GM18499 (cell line): Measurements from ENCODE around the gene UNC5C.
A peak's percentile ranks its signal among the peaks of the same experiment; 100 is the strongest.

Experiments used
- ATAC-seq: cut with Tn5 transposase; IDR thresholded peaks from one replicate; pipeline ENCODE4 v1.9.1; 2021; ENCODE audit warnings: moderate number of reproducible peaks; ENCODE audit not compliant: insufficient read depth, unreplicated experiment

UNC5C gene

DNA sequence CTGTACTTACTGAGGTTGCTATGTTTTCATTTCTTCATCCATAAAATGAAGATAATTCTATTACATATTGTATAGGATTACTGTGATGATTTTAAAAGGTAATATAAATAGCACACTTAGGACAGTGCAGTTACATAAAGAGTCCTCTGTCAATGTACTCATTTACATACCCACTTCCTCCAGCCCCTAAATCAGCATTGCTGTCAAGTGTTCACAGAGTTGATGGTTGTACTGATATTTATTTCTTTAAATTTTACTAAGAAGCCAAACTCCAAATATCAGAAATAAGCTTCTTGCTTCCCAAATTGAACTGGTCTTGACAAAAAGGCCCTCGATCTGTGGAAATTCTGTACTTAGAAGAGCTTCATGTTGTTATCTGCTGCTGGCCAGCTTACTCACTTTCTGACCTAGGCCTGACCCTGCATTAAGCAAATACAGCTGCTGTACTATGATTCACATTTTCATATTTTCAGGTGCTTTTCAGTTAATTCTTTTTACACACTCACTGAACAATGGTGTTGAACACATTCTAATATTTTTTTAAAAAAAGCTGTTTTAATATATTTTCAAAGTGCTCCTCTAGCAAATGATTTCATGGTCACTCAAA lies 259.6 kb downstream of the UNC5C start:
- ATAC-seq, result peak; percentile 84

DNA sequence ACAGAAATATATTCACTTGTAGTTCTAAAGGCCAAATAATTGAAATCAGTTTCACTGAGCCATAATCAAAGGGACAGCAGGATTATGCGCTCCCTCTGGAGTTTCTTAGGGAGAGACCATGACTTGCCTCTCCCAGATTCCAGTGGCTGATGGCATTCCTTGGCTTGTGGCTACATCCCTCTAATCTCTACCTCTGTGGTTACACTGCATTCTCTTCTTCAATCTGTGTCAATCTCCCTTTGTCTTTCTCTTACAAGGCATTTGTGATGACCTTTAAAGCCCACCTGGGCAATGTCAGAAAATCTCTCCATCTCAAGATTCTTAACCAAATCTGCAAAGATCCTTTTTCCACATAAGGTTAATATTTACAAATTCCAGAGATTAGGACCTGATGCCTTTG lies 260.2 kb downstream of the UNC5C start:
- no peak for ATAC-seq

DNA sequence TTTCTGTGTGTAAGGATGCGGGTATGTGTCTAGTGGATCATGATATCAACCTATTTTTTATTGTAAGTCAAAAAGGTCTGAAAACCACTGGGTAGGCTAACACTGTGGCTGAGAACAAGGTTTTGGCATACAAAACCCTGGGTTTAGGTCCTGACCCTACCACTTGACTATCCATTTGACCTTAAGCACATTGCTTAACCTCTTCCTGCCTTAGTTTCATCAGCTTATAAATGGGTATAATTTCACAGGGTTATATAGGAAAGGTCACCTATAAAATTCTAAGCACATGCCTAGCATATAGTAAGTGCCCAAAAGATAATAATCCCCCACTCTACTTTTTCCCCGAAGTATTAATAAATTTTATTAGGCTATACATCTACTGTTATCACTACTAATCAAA lies 263.0 kb downstream of the UNC5C start:
- no peak for ATAC-seq

DNA sequence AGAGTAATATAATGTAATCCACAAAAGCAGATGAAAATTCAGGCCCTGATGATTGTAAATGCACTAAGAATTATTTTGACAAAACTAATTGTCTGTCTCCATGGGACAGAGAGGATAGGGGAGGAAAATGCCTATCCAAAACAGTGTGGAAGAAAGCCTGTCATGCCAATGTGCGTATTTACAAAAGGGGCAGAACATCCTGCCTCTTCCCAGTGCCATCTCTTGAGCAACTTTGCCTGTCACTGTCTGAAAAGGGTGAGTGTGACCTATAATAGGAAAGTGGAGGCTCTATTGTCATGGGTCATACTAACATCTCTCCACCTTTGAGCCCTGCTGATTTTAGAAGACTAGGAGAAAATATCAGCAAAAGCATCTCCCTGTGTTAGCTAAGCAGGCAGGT lies 264.1 kb downstream of the UNC5C start:
- no peak for ATAC-seq

DNA sequence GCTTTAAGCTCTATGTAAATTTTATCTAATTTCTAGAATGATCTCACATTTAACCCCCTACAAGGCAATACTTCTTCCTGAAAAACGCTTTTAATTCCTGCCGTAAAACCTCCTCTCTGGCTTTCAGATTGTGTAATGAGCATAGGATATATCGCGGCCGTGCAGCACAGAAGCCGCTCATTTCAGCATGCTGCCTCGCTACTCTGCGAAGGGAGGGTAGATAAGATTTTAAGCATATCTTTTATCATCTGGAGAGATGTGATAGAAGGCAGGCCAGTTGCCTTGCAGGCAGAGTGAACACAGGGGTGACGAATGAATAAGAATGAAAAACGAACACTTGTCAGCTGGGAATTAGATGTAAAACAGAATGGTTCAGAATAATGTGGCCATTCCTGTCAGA lies 265.5 kb downstream of the UNC5C start:
- no peak for ATAC-seq

DNA sequence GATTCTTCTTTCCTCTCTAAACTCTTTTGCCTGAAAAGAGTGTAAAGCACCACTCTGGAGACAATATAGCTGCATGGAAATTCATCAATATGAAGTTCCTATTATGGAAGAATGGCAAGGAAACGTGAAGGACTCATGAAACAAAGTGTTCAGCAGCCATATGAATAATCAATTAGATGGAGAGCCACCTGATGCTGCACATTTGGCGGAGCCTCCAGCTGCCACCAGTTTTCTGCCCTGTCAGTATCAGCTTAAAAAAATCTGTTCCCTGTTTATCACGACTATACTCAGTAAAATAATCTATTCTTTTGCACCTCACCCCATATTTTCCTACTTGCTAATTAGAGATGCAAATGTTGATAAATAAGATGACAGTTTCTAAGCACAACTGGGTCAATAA lies 276.0 kb downstream of the UNC5C start:
- no peak for ATAC-seq

DNA sequence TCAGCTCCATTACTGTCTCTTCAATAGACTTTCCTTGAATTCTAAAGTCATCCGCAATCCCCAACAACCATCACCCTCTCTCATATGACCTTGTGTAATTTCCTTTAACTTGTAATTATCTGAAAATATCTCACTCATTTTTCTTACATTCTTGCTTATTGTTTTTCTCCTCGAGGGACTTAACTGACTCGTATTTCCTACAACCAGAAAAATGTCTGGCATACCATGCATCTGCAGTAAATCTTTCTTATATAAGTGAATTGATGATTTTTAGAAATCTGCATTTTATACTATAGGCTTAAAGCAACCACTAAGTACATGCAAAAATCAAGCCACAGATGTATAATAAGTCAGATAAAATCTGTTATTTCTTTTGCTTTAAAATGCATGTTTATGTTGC lies 276.7 kb downstream of the UNC5C start:
- no peak for ATAC-seq

DNA sequence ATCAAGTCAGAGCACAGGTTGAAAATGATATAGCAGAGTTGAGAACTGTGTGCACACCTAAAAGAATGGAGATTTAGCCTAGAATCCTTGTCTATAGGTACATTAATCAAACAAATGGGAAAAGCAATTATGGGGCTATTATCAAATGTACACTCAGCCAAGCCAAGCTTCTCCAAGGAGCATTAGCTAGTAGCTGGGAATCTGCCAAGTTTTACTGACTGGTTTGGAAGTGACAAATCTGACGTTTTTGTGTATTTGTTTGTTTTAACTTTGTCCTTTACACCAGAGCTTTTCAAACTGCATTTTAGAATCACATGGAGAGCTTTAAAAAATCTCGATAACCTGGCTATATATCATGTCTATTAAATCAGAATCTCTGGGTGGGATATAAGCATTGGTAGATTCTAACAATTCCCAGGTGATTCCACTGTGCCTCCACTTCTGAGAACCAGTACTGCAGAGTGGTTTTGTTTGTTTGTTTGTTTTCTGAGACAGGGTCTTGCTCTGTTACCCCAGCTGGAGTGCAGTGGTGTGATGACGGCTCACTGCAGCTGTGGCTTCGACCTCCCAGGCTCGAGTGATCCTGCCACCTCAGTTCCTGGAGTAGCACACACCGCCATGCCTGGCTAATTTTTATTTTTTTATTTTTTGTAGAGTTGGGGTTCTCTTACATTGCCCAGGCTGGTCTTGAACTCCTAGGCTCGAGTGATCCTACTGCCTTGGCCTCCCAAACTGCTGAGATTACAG lies 279.8 kb downstream of the UNC5C start:
- ATAC-seq, result no peak

DNA sequence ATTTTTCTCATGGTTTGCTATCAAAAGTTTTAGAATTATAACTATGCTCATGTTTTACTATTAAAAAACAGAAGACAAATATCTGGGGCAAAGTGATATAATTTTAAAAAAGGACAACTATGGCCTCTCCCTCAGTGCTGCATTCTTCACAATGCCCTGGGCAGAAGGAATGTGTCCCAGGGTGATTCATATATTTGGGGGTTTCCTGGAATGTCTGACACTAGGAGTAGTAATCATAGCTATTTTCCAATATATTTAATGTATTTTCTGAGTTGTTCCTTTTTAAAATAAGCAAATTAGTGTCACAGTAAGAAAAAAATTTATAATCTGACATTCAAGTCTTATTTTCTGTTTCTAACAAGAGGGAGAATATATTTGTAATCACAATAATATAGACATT lies 281.7 kb downstream of the UNC5C start:
- ATAC-seq, result no peak

DNA sequence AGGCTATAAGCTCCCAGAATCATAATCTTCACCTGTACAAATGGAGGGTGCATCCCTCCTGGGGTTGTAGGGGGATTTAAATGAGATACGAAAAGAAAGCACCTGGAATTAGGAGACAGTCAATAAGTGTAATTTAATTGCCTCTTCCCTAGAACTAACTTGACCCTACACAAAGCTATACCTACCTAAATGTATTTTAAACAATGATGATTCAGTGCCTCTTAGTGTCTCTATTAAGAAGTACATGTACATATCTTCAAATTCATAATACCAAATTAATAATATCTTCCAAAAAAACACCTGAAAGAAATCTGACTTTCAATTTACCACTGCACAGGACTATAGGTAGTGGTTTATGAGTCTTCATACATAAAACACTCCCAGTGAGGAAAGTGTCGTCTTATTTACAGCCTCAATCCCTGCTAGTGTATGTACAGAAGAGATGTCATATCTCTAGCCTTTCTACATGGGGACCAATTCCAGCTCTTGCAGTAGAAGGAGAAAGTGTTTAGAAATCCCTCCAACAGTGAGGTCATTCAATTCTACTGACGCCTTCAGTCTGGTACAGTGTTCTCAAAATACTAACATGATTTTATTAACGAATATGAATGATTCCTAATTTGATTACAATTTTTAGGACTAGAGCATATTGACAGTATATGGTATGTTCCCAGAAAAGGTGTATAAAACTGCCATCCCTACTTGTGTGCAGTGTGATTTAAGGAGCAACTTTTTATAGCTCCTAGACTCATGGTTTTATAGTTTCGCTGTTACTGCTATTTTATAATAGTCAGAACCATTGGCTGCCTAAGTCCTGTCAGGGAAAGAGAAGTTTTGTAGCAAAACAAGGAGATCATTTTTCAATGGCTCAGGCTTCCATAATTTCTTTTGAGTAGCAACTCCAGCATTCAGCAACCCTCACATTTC lies 282.7 kb downstream of the UNC5C start:
- ATAC-seq, result no peak

DNA sequence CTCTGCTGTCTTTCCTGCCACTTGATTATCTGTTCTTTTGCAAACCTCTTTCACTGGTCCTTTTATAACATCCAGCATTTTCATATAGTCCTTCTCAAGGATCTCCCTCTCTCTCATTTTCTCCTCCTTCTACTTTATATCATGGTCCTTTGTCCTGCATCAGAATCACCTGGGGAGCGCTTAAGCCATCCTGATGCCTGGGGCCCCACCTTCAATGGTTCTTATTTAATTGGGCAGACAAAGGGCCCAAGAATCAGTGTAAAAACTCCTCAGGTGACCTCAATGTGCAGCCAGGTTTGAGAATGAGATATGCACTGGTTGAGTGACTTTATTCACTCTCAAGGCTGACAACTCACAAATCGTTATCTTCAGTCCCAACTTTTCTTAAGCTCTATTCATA lies 283.9 kb downstream of the UNC5C start:
- ATAC-seq, result no peak

DNA sequence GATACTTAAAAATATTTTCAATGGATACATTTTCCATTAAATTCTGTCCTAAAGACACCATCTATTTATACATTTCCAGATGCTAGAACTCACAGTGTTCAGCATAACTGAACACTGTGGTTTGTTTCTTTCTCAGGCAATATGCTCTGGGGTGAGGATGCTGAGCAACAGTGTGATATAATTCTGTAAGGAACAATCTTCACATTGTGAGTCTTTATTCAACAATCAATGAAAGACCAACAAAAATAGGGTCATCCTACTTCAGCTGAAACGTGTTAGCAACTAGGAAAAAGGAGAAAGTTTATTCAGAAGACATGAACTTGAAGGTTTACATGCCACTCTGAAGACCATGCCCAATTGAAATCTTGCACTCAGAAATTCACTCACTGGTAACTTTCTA lies 284.8 kb downstream of the UNC5C start:
- ATAC-seq, result no peak

DNA sequence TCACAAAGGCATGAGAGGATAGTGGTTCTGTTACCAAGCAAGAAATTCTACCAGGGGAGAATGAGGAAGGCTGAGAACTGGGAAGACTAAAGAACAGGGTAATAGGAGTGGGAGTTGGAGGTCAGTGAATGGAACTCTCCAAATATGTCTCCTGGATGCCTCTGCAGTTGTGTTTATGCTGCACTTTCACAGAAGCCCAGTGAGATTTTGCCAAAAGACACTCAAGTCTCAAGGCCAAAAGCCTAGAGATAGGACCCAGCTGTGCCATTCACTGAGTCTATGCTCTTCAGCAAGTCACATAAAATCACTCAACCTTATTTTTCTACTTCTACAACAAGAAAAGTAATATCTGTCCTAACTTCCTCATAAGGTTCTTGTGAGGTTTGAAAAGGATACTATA lies 285.4 kb downstream of the UNC5C start:
- ATAC-seq, result no peak

DNA sequence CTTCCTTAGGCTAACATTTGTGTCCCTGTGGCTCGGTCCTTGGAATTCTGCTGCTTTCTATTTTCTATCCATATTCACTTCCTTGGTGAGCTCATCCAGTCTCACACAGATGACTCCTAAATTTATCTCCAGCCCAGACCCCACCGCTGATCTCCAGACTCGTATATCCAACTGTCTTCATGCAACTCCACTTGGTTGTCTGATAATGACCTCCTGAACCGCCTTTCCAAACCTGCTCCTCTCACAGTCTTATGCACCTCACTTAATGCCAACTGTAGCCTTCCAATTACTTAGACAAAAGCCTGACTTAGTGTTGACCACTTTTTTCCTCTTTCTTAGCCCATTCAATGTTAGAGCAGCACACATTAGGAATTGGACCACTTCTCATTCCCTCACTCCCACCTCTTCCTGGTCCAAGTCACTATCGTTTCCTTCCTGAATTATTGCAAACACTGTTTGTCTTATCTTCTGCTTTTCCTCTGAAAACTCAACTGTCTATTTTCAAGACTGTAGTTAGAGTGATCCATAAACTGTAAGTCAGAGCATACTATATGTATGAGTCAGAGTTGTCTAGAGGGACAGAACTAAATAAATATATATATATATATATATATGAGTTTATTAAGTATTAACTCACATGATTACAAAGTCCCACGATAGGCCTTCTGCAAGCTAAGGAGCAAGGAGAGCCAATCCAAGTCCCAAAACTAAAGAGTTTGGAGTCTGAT lies 292.5 kb downstream of the UNC5C start:
- ATAC-seq, result no peak

DNA sequence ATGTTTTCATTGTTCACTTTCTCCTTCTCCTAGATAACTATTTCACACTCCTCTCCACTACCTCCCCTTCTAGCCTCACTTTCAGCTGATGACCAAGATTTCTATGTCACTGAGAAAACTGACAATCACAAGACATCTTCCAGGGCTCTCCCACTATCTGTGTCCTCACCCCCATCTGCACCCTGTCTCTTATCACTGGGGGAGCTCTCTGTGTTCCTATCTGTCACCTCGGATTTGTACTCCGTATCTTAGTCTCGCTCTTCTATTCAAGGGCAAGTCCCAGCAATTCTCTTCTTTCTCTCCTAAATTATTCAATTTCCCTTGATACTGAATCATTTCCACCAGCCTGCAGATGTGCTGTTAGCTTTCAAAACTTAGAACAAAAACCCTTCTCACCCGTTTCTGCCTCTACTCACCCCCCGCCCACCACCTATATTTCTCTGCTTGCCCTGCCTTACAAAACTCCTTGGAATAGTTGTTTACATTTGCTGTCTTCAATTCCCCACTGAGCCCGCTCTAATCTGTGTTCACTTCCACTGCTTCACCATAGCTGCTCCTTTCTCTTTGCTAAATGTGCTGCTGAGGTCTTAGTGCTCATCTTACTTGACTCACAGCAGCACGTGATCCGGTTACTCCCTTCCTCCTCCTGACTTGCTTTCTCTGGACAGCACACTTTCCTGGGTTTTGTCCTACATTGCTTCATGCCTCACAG lies 293.2 kb downstream of the UNC5C start:
- ATAC-seq, result no peak

DNA sequence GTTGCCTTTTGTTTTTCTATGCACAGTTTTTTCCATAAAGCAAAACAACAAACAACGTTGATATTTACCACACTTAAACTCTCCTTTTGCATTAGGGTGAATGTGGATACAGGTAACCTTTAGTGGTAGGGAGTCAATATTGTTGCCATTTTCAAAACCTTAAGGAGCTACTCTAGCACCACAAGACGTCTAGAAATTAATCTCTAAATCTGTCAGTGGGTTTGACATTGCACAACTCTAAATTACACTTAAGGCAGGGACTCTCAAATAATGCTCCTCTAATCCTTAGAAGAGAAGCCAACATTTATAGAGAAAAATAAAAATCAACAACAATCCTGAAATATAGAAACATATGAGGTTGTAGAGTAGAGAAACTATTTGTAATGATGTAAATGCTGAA lies 297.2 kb downstream of the UNC5C start:
- no peak for ATAC-seq

DNA sequence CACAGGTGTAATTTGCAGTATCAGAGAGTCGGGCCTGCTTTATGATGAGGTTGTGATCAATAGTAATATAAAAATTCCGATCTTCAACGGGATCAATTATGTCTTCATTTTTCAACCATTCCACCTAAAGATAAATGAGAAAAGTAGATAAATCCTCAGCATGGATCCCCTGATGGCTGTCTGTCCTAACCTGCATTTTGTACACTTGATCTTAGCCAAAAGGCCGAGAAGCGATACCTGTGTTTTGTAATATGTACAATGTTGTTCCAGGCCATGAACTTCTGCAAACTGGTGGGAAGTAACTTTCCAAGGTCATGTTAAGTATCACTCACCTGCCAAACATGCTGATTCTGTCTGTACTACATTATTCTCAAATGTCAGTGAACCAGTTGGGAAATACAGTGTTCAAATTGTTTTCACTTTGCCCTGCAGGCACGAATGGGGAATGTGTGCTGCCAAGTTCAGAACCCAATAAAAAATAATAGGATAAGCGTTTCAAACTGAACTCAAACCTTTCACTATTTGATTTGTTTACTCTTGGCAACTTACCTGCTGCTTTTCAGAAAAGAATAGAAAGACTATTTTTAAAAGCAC lies 298.1 kb downstream of the UNC5C start:
- ATAC-seq, result no peak

DNA sequence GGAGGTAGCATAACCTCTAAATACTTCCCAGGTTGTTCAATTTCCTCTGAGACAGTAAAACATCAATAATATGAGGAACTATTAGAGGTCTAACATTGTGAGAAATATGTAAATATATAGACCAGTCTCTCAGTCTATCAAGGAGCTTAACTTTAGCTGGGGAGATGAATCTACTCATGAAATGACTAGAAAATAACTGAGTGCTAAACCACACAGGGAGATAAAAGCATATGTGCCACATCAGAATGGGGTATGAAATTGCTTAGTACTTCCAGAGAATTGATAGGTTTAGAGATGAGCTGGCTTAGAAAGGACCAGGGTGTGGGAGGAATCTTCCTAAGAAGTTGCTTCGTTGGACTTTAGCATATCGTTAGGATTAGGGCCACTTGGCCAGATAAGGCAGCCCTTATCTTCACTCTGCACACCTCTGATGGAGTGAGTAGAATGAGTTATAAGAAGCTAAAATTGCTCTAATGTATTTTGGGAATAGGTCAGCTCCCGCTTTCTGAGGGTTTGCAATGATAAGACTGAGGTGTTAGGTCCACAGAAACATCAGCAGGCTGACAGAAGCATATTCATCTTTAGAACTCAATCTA lies 299.2 kb downstream of the UNC5C start:
- no peak for ATAC-seq

DNA sequence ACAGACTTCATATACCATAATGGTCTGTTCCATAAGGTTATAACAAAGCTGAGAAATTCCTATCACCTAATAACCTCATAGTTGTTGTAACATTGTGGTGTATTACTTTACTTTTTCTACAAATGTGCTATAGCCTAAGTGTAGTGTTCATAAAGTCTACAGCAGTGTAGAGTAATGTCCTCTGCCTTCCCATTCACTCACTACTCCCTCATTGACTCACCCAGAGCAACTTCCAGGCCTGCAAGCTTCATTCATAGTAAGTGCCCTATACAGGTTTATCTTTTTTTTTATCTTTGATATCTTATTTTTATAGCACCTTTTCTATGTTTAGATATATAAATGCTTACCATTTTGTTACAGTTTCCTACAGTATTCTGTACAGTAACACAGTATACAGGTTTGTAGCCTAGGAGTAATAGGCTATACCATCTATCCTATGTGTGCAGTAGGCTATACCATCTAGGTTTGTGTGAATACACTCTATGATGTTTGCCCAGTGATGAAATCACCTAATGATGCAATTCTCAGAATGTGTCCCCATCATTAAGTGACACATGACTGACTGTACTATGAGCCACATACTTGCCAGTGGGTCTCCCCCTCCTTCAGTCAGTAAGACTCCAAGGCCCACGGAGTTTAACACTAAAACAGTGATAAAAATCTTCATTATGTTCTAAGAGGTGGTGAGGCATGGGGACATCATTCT lies 299.9 kb downstream of the UNC5C start:
- no peak for ATAC-seq
